Kidney epithelial cell (primary cell): ENCODE data around the gene PAQR4. TPM values are rescaled to one million over a fixed set of nuclear protein-coding genes. Genes with fewer than 3 reads are reported as not detected.
A peak's percentile ranks its signal among the peaks of the same experiment; 100 is the strongest.

Experiments
- DNase-seq: peaks from one replicate; pipeline ENCODE4 v3.0.0-alpha.2; 2010; ENCODE audit warnings: low read depth
- H3K27me3 ChIP-seq: 2 replicates; pipeline ENCODE4 v1.6.0; 2011; ENCODE audit warnings: low read length; ENCODE audit not compliant: control insufficient read depth, insufficient read depth
- H3K36me3 ChIP-seq: 2 replicates; pipeline ENCODE4 v1.5.1; 2011; ENCODE audit warnings: low read length; ENCODE audit not compliant: control insufficient read depth, insufficient read depth
- H3K4me3 ChIP-seq: 2 replicates; pipeline ENCODE4 v1.5.1; 2011; ENCODE audit warnings: low read depth, mild to moderate bottlenecking, control low read depth, low read length
- CTCF ChIP-seq: IDR thresholded peaks from 2 replicates; pipeline ENCODE4 v1.5.1; 2011; ENCODE audit warnings: mild to moderate bottlenecking, moderate library complexity, low read length, control low read depth, inconsistent platforms; ENCODE audit not compliant: insufficient read depth, poor library complexity, severe bottlenecking
- total RNA-seq: library from RNA; depleted of rRNA; stranded (reverse); fragments of >200 nt; gene quantifications from 2 replicates; pipeline ENCODE4 v1.2.3, GENCODE V29; 2015

PAQR4 gene
- total RNA-seq, 1 donor from 2014 or later, result 15.2 TPM

- no peak for TF ChIP-seq CTCF
- Histone ChIP-seq H3K4me3 (no peak overlapping the region), H3K27me3 (peaks cover 43% of the 10 kb centered on the region), H3K36me3 (no peaks in the 10 kb centered on the region)
- no peak for DNase-seq
Measured at GRCh38 chr16:2962334-2963073, 6.6 kb upstream of the PAQR4 start.

GRCh38 chr16:2963074-2963722 lies 6.0 kb upstream of the PAQR4 start:
- peak overlapping the region; percentile 30 for H3K4me3 ChIP-seq
- no peak for DNase-seq
- H3K36me3 ChIP-seq, result no peaks in the 10 kb centered on the region
- peaks cover 50% of the 10 kb centered on the region for H3K27me3 ChIP-seq
- TF ChIP-seq CTCF, result no peak

DNA sequence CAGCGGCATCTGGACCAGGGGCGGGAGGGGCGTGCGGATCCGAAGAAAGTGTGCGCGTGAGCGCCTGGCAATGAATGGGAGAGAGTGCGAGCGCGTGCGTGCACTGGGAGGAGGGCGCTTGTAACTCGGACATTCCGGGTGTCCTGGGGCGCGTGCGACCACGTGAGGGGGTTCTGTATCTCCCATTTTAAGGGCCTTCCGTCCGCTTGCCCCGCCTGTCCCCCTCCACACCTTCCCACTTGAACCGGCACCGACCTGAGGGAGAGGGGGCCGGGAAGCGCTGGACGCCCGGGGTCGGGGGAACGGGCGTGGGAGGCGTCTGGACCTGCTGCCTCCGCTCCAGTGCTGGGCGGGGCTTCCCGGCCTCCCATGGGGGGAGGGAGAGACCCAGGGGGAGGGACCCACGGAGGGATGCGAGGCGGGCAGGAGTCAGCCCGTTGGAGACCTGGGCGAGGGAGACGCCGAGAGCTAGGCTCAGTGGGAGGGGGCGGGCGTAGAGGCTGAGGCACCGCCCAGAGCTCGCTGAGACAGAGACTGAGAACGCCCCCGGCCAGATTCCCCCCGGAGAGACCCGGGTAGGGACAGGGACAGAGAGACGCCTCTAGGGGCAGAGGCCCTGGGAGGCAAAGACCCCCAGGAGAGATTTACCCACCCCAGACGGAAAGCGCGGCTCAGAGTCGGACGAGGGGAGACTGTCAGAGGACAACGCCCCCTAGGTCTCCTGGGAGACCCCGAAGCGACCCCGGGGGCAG lies 5.2 kb upstream of the PAQR4 start, which contains the start of gene KREMEN2:
Gene KREMEN2 (plus strand): TSS at position 553 of the 752 bp plus-strand sequence. CDS start 246 bp downstream, outside the sequence.
- no peak for DNase-seq
- Histone ChIP-seq H3K36me3 (no peaks in the 10 kb centered on the region), H3K4me3 (peak within 1 kb of the TSS; percentile 30), H3K27me3 (peaks cover 50% of the 10 kb centered on the region)
- TF ChIP-seq CTCF, result no peak

DNA sequence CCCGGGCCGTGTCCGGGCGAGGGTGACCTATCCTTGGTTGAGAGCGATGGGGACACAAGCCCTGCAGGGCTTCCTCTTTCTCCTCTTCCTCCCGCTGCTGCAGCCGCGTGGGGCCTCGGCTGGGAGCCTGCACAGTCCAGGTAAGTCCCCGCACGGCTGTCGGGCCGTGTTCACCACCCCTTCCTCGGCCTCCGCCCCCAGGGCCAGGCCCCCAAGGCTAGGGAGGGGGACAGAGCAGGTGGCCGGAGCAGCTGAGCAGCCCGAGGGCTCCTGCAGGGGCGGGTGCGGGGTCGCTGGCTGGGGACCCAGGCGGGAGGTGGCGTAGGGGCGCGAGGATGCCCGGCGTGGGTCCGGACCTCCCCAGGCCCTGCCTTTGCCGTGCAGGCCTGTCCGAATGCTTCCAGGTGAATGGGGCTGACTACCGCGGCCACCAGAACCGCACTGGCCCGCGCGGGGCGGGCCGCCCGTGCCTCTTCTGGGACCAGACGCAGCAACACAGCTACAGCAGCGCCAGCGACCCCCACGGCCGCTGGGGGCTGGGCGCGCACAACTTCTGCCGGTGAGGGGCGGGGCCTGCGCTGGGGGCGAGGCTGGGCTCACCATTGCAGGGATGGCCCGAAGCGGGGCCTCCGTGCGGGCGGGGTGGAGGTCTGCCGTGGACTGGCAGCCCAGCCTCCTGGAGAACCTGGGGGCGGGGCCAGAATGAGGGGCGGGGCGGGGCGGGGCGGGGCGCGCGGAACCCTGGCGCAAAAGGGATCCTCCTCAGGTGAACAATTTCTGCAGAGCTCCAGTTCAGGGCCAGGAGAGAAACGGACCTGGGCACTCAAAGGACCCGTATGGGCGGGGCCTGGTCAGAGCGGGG lies 4.4 kb upstream of the PAQR4 start:
- no peaks in the 10 kb centered on the region for H3K36me3 ChIP-seq
- no peak for DNase-seq
- TF ChIP-seq CTCF, result no peak
- H3K4me3 ChIP-seq, result peak overlapping the region; percentile 30
- peaks cover 50% of the 10 kb centered on the region for H3K27me3 ChIP-seq

DNA sequence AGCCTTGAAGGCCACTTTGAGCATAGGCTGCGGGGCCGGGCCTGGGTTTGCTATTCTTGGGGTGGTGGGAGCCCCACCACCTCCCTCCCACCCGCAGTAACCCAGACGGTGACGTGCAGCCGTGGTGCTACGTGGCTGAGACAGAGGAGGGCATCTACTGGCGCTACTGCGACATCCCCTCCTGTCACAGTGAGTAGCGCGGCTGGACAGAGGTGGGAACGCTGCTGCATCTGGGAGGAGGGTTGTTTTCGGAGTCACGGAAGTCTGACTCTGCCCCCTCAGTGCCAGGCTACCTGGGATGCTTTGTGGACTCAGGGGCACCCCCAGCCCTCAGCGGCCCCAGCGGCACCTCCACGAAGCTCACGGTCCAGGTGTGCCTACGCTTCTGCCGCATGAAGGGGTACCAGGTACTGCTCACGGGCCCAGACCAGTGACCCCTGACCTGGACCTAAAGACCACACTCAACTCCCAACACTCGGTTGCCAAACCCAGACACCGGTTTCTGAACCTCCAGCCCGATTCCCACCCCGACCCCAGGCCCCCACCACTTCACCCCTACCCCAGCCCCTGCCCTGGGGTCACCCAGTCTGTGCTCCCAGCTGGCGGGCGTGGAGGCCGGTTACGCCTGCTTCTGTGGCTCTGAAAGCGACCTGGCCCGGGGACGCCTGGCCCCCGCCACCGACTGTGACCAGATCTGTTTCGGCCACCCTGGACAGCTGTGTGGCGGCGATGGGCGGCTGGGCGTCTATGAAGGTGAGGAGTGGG lies 2.9 kb upstream of the PAQR4 start:
- Histone ChIP-seq H3K36me3 (no peaks in the 10 kb centered on the region), H3K4me3 (no peak overlapping the region), H3K27me3 (peaks cover 50% of the 10 kb centered on the region)
- DNase-seq, result no peak
- no peak for TF ChIP-seq CTCF
